ENCODE results near the gene RNF8.

The RNF8 gene

GRCh38 chr6:37388578-37388977 lies 34.8 kb downstream of the RNF8 start:
- H3K4me3 ChIP-seq (replicated peaks; ENCODE audit: insufficient read depth, low read length) = no peak overlapping the region
- no peaks in the 10 kb centered on the region for H3K27me3 ChIP-seq (ENCODE audit: insufficient read depth, poor library complexity, severe bottlenecking)
- DNase-seq (ENCODE audit: low read depth in 1 of 2, low spot score in 1 of 2) = no peak
- no peak overlapping the region for H3K27ac ChIP-seq (replicated peaks)
- TF ChIP-seq, protein P1, sequence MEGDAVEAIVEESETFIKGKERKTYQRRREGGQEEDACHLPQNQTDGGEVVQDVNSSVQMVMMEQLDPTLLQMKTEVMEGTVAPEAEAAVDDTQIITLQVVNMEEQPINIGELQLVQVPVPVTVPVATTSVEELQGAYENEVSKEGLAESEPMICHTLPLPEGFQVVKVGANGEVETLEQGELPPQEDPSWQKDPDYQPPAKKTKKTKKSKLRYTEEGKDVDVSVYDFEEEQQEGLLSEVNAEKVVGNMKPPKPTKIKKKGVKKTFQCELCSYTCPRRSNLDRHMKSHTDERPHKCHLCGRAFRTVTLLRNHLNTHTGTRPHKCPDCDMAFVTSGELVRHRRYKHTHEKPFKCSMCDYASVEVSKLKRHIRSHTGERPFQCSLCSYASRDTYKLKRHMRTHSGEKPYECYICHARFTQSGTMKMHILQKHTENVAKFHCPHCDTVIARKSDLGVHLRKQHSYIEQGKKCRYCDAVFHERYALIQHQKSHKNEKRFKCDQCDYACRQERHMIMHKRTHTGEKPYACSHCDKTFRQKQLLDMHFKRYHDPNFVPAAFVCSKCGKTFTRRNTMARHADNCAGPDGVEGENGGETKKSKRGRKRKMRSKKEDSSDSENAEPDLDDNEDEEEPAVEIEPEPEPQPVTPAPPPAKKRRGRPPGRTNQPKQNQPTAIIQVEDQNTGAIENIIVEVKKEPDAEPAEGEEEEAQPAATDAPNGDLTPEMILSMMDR (IDR thresholded peaks at IDR 0.05; ENCODE audit: insufficient read depth, low read length) = no peak
- TF ChIP-seq GABPA (IDR thresholded peaks at IDR 0.05; ENCODE audit: low read depth) = no peak
- TF ChIP-seq, protein P2, sequence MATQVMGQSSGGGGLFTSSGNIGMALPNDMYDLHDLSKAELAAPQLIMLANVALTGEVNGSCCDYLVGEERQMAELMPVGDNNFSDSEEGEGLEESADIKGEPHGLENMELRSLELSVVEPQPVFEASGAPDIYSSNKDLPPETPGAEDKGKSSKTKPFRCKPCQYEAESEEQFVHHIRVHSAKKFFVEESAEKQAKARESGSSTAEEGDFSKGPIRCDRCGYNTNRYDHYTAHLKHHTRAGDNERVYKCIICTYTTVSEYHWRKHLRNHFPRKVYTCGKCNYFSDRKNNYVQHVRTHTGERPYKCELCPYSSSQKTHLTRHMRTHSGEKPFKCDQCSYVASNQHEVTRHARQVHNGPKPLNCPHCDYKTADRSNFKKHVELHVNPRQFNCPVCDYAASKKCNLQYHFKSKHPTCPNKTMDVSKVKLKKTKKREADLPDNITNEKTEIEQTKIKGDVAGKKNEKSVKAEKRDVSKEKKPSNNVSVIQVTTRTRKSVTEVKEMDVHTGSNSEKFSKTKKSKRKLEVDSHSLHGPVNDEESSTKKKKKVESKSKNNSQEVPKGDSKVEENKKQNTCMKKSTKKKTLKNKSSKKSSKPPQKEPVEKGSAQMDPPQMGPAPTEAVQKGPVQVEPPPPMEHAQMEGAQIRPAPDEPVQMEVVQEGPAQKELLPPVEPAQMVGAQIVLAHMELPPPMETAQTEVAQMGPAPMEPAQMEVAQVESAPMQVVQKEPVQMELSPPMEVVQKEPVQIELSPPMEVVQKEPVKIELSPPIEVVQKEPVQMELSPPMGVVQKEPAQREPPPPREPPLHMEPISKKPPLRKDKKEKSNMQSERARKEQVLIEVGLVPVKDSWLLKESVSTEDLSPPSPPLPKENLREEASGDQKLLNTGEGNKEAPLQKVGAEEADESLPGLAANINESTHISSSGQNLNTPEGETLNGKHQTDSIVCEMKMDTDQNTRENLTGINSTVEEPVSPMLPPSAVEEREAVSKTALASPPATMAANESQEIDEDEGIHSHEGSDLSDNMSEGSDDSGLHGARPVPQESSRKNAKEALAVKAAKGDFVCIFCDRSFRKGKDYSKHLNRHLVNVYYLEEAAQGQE (IDR thresholded peaks at IDR 0.05; ENCODE audit: insufficient replicate concordance, low read depth) = no peak
- TF ChIP-seq POLR2AphosphoS5 (IDR thresholded peaks at IDR 0.05; ENCODE audit: low read depth) = no peak
- no peak for TF ChIP-seq SPI1 (IDR thresholded peaks at IDR 0.05; ENCODE audit: borderline replicate concordance, low read depth)

GRCh38 chr6:37389857-37390256 lies 36.1 kb downstream of the RNF8 start:
- H3K4me3 ChIP-seq (replicated peaks; ENCODE audit: insufficient read depth, low read length) = no peak overlapping the region
- no peaks in the 10 kb centered on the region for H3K27me3 ChIP-seq (ENCODE audit: insufficient read depth, poor library complexity, severe bottlenecking)
- DNase-seq (ENCODE audit: low read depth in 1 of 2, low spot score in 1 of 2) = no peak
- H3K27ac ChIP-seq (replicated peaks) = no peak overlapping the region
- TF ChIP-seq GABPA (IDR thresholded peaks at IDR 0.05; ENCODE audit: low read depth) (no peak), SPI1 (IDR thresholded peaks at IDR 0.05; ENCODE audit: borderline replicate concordance, low read depth) (no peak), POLR2AphosphoS5 (IDR thresholded peaks at IDR 0.05; ENCODE audit: low read depth) (no peak)
- TF ChIP-seq, protein P2 (IDR thresholded peaks at IDR 0.05; ENCODE audit: insufficient replicate concordance, low read depth) = no peak
- TF ChIP-seq, protein P1 (IDR thresholded peaks at IDR 0.05; ENCODE audit: insufficient read depth, low read length) = no peak

- Histone ChIP-seq H3K27me3 (ENCODE audit: insufficient read depth, poor library complexity, severe bottlenecking) (no peaks in the 10 kb centered on the region), H3K27ac (replicated peaks) (no peak overlapping the region), H3K4me3 (replicated peaks; ENCODE audit: insufficient read depth, low read length) (no peak overlapping the region)
- TF ChIP-seq, protein P2 (IDR thresholded peaks at IDR 0.05; ENCODE audit: insufficient replicate concordance, low read depth) = no peak
- TF ChIP-seq GABPA (IDR thresholded peaks at IDR 0.05; ENCODE audit: low read depth) (no peak), POLR2AphosphoS5 (IDR thresholded peaks at IDR 0.05; ENCODE audit: low read depth) (no peak), SPI1 (IDR thresholded peaks at IDR 0.05; ENCODE audit: borderline replicate concordance, low read depth) (no peak)
- TF ChIP-seq, protein P1 (IDR thresholded peaks at IDR 0.05; ENCODE audit: insufficient read depth, low read length) = no peak
- no peak for DNase-seq (ENCODE audit: low read depth in 1 of 2, low spot score in 1 of 2)
Measured at GRCh38 chr6:37391120-37391519, 37.3 kb downstream of the RNF8 start.
